Amniotic epithelial cell (primary cell): ENCODE measurements around the gene BLACAT1.

Experiments
- DNase-seq: peaks from one replicate; pipeline ENCODE4 v3.0.0-alpha.2; 2010; ENCODE audit warnings: low read depth

BLACAT1 gene

DNA sequence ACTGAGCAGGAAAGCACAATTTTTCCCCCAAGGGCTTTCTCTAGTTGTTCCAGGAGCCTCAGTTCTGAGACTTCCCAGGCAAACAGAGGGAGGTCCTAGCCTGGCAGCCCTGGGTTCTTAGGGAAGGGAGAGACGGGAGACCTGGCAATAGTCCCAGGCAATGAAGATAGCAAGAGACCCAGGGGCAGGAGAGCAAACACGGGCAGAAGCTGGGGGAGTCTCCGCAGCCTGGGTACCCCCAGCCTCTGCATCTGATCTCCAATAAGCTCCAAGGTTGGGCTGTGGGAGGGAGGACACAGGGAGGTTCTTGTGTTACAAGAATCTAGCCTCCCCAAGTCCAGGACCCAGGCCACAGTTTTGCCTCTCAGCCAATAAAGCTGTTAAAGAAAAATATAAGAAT is 2.4 kb downstream of the BLACAT1 start:
- no peak for DNase-seq

DNA sequence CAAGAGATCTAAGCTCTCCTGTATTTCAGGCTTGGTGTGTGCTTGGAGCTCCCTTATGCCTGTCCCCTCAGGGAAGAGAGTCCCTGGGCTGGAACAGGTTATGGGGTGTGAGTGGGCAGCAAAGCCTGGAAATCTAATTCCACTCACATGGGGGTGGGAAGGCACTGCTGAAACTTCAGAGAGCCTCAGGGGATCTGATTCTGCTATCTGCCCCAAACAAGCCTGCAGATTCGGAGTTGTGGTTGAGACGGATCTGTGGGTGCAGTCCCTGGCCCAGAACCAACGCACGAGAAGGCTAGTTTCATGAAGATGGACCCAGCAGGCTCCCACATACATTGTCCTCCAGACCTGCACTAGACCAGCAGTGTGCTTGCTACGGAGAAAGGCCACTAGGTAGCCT is 2.9 kb downstream of the BLACAT1 start:
- DNase-seq: no peak

DNA sequence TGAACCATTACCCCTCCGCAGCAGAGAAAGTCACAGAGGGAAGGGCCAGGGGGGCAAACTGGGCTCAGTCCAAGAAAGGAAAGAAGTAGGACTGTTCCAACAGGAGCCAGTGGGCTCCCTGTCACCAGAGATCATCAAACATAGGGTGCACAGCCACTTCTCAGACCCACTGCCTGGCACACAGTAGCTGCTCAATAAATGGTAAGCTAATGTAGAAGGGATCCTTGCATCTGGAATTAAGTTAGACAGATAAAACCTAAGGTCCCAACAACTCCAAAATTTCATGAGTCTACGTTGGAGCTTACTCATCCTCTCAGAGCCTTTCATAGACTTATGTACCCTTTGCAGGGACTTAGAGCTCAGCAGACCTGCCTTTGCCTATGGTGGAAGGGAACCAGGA is 3.5 kb downstream of the BLACAT1 start:
- DNase-seq: no peak

DNA sequence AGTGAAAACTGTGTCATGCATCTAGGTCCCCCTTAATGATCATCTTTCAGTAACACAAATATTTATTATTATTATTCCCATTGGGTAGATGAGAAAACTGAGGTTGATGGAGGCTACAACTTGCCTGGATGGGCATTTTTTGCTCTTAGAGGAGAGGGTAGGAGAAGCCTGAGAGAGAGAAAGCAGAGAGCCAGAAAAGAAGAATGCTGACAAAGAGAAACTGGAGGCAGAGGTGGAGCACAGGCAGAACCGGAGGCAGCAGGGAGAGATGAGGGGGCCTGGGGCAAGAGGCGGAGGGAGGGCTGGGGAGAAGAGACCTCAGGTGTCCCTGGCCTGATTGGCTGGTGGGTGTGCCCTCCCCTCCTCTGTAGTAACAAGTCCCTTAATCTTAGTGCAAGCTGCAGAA is 4.1 kb downstream of the BLACAT1 start:
- DNase-seq: no peak

DNA sequence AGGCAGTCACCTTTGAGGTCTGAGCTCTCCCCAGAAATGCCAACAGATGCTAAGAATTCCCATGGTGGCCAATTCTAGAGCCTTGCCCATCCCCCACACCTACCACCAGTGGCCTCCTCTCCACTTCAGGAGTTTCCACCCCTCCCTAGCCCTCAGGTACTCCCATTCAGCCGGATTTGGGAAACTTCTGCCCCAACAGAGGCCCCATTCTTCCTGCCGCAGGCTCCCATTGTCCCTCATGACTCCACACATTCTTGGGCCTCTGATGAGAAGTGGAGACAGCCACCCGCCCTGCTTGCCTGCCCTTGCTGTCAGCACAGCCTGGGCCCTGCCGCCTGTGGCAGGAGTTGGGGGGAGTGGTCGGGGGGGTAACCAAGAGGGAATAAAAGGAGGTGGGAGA is 4.6 kb downstream of the BLACAT1 start:
- DNase-seq: no peak

DNA sequence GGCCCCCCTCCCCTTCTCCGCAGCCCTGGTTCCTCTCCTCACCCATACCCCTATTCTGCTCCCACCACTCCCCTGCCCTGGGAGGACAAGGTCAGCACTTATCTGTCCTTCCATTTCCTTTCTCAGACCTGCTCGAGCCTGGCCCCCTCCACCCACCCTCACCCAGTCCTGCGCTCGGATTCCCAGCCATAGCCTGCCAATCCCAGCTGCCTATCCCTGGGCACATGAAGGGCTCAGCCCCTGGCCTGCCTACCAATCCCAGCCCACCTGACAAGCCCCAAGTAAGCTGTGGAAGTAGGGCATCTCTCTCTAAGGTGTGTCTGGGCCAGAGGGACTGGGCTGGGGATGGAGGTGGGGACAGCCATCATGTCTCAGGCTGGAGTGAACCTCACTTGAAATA is 5.4 kb downstream of the BLACAT1 start:
- no peak for DNase-seq

DNA sequence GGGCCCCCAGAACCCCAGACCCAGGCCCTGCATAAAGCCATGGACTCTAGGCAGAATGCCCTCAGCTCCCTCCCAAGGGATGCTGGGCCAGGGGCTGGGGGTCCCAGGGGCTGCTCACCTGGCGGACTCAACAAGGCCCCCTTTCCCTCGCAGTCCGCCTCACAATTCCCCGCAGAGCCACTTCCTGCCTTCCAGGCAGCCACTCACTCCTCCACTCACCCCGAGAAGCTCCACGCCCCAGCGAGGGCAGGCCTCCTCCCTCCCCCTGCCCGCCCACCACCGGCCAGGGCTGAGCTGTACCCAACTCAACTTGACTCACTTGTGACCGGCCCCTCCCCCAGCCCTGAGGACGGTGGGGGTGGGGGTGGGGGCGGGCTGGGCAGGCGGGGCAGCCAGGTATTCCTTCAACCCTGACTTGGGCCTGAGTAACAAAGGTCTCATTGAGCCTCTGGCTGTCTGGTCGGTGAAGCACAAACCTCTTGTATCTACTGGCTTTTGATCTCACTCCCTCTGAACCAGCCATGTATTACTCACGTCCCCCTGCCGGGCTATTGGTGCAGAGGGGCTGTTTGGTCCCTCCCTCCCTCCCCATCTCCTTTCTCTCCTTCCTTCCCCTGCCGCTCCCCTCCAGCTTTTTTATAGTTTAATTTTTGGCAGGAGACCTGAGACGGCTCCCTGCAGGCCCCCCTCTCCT is 5.9 kb downstream of the BLACAT1 start:
- peak; percentile 62 for DNase-seq

DNA sequence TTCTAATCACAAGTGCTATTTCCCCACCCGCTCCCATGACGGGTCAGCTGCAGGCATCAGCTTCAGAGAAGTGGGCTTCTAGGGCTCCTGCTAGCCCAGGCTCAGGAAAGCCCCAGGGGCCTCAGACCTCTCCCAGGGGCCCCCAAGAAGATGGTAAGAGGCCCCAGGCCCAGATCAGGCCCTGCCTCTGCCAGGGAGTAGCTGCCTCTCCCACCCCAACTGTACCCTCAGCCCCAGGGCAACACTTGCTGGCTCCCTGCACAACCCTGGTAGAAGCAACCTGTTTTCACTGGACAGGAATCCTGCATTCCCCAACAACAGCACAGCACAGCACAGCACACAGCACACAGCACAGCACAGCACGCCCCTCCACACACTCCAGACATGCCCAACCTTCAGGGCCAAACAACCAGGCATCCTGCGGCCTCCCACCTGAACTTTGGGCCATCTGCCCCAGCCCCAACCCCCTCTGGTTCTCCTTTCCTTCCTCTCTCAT is 6.5 kb downstream of the BLACAT1 start:
- no peak for DNase-seq

DNA sequence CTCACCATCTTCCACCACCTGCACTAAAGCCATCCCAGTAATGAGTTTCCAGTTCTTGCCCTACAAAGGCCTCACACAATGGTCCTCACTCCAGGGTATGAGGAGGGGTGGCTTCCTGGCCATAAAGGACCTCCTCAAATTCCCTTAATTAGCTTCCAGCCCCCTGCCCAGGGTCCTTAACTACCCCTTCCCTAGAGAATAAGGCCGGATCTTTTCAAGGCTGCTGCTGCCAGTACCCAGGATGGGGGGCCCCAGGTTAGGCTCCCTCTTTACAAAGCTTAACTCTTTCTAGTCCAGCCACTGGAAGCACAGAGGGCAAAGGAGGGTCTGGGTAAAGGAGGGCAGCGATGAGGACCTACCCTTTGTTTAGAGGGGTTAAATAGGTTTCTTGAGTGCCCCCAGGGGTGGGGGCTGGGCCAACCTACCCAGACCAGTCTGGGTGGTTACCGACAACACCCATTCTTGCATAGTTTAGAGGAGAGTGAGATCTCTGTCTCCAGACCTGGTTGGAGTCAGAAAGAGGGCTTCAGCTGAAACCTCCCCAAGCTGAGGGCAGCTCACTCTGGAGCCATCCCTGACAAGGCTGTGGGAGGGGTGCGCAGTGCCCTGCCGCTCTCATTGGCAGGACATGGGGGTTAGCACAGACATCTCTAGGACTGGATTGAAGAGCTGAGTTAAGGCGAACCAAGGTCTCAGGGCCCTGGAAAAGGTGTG is 7.1 kb downstream of the BLACAT1 start:
- no peak for DNase-seq

DNA sequence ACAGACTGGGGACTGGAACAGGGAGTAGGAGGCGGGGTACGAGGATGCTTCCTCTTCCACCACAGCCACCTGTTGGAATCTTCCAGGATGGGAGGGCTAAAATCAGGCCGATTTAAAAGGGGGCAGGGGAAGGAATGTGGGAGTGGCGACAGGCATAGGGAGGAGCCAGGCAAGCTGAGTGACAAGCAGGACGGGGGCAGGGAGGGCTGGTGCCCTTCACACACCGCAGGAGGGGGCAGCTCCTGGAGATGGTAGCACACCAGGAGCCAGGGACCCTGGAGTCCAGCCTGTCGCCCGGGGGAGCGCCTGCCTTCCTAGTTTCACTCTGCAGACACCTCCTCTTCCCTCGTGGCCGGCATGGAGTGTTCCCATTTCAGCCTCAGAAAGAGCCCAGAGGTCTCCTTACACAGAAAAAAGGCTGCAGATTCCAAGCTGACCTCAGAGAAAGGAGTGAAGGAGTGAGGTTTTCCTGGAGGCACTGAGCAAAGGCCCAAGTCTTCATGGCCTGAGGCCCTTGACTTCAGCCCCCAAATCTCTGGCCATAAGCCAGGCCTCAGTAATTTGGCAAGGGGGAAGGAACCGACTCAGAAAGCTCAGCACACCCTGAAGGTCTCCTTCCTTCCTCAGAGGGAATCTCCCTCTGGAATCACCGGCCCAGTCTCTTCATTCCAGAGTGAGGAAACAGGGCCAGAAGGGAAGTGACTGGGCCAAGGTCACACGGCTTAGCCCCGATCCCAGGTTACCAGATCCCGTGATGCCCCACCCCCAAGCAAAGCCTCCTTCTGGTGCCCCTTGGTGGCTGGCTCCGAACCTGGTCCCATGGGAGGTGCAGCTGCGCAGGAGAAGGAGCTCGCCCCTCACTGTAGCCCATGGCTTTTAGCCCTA is 8.1 kb downstream of the BLACAT1 start:
- DNase-seq: no peak

DNA sequence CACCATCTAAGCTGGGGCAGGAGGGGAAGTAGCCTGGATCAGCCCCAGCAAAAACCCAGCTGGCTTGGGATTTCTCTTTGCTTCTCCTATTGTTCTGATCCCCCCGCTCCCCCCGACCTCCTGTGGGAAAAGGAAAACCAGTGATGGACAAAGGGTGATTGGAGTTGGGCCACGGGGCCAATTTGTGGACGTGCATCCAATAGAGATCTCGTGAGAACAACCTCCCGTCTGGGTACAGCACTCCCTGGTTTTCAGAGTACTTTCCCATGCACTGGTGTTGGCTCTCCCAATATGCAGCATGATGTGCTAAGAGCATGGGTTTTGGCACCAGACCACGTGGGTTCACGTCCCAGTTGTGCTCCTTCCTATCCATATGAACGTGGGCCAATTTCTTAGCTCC is 9.0 kb downstream of the BLACAT1 start:
- no peak for DNase-seq

DNA sequence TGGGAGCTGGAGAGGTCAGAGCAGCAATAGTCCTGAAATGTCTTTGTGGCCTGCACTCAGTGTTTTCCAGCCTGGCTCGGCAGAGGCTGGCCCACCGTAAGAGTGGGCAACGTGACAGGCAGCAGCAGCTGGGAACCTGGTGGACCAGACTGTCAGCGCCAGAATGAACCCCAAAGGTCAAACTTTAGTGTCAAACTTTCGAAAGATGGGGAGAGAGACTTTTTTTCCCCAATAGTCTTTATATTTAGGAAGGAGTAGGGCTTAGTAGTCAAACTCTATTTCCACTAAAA is 10.3 kb downstream of the BLACAT1 start:
- no peak for DNase-seq

DNA sequence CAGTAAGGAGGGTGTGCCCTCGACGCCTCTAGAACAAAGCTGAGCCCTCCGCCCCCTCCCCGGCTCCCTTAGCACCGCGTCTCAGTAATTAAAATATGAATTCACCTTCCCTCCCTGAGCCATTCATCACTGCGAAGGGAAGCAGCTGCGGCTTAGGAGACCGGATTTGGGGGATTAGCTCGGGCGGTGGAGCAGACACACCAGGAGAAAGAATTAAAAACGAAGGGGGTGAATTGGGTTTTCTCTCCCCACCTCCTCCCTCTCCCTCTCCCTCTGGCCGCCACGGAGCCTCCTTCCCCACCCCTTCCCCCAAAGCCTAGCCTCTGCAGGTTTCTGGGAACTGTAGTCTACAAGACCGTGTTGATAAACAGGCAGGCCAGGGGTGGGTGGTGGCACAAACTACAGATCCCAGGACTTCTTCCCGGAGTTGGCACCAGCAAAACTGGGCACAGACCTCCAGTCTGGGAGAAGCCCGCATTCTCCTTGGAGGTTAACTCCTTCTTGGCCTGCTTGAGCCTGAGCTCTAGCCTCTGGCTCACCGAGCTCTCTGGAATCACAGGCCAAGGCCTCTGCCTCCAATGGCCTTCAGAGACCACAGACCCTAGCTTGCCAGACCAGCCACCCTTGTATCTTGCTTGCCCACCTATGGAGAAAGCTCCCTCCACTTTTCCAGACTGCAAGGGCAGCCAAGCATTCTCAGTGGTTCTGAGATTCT is 10.8 kb downstream of the BLACAT1 start:
- DNase-seq: peak; percentile 51

DNA sequence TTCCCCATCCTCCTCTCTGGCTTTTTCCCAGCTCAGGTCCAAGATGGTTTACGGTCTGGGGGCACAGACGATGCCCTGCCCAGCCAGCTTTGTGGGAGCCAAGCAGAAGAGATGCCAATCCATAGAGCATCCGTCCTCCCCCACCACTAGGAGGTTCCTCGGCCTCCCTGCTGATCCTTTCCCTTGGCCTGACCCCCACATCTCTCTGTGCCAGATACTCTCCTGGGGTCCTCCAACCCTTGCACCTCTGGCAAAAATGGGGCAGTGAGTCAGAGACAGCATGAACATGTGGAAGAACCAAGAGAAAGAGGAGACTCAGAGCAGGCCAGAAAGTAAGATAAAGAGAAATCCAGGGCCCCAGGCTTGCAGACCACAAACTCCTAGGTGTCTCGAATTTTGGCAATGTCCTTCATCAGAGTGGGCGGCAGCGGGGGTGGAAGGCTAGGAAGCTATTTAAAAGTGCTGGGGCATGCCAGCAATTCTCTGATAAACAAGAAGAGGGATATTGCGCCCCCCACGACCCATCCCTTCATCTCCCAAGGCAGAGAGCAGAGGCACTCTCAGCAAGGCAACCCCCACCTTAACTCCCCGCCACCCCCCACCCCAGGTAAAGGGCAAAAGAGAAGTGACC is 11.4 kb downstream of the BLACAT1 start:
- DNase-seq: peak; percentile 48

DNA sequence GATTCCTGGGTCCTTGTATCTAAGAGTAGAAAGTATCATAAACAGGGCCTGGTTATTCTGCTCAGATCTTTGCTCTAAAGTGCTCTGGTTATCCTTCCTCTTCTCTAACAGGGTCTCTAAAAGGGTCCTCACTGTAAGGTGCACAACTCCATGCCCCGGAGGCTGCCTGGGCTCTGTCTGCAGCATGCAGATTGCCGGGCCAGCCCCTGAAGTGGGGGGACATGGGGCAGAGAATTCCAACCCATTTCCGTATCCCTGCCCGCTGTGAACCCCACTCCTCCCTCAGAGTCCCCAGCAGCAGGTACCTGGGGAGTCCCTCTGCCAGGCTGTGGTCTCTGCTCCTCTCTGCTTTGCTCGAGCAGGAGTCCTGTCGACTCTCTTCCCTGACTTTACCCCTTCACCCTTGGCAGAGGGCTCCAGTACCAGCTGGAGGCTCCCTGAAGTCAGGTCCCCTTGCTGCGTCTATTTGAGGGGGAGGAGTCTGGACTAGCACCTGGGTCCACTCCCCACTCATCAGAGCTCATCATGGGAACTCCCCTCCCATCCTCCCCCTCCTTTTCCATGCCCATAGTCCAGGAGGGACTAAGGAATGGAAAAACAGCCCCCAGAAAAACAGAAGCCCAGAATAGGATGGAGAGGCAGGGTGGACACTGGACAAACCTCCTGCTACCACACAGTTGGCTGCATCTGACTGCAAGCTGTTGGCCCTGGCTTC is 12.1 kb downstream of the BLACAT1 start:
- DNase-seq: no peak

DNA sequence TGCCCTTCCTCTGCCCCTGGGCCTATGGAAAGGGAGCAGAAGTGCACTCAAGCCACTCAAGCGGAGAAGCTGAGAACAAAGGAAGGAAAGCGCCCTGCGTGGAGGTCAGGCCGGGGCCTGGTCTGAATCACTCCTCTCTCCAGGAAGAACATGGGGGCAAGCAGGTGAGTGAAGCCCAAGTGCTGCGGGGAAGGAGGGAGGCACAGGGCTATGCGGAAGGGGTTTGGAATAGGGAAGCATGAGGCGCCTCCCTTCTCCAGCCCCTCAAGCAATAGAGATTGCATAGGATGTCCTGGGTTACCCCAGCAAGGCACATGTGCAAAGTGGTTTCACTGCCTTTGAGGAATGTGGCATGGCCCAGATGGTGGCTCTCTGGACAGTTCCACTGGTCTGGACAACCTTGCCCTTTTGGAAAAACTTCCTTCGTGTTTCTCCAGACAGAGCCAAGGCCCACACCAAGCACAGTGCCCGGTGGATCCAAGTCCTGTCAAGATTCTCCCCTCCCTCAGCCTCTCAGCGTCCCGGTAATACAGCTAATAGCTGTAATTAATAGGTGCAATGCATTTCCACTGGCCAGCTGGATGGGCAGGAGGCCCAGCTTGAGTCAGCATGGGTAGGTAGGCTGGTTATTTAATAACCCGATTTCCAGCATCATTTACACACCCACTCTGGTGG is 13.7 kb downstream of the BLACAT1 start:
- no peak for DNase-seq

DNA sequence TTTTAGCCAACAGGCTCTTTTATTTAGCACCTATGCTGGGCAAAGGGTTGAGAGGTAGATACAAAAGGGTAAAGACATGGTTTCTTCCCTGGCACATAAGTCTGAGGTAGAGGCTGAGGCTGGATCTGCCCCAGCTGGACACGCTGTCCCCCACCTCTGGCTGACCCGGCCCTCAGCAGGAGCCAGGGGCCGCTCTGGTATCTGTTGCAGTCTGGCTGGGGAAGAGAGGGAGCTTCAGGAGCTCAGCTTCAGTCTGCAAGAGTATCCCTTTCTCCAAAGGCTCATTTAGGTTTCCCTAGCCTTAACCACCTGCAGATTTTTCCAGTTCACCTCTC is 14.2 kb downstream of the BLACAT1 start:
- no peak for DNase-seq

DNA sequence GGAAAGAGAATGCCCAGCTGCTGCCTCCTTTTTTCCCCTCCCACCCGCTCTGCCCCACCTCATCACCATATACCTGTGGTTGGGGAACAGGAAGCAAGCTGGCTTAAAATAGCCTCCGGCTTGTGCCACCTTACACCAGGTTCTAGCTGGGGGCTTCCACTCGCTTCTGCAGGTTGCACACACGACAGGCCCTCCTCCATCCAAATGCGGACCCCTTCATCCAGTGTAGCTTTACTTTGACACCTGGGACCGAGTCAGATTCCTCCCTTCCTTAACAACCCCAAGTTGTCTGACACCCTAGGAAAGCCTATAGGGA is 14.6 kb downstream of the BLACAT1 start:
- DNase-seq: no peak

DNA sequence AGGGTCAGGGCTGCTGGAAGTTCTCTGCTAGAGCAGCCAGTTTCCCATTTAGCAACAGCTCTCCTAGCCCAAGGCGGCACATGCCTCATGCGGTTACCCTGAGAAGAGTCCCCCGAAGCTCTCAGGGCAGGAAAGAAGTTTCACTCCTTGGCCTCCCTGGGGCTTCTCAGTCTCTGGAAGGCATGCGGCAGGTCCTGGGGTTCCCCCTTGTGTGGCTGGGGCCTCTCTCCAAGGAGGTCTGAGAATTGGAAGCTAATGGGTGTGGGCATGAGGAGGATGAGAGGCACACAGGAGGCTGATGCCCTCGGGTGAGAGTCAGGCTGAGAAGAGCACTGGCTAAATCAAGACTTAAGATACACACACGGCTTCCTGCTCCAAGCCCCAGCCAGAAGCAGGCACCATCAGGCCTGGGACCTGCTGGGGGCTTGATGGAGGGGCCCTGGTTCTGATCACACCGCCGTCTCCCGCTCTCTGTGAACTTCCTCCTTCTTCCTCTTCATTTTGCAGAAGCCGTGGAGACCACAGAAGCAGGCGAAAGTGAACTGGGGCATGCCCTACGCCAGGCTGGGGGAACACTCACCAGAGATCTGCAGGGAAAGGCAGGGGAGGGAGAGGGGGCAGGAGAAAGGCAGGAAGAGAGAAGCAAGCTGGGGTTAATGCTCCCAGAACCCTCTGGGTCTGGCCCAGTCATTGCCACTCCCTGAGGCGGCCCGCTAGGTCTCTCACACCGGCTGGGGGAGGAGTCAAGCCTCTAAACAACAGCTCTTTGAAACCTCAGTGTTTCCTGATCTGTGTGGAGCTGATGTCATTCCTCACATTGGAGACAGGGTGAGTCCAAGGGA is 15.1 kb downstream of the BLACAT1 start:
- DNase-seq: peak; percentile 79

DNA sequence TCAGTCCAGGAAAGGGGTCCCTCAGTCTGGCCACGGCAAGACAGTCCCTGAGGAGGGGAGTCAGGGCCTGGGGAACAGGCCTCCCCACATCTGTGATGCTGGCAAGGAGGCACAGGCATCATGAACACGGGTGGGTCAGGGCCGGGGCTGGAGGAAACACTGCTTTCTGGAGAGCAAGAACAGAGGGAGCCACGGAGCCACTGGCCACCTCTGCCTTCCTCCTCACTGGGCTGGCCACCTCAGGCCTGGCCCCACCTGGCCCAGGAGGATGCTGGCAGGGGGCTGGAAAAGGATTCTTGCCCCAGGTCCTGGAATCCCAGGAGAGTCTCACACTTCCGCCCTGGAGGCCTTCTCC is 15.7 kb downstream of the BLACAT1 start:
- DNase-seq: no peak
